ENCODE measurements around the gene SAFB.

Gene SAFB

GRCh38 chr19:5588906-5589676, 33.8 kb upstream of the SAFB start:
- H3K36me3 Mint-ChIP-seq (ENCODE audit: insufficient read depth) = peaks cover 68% of the 10 kb centered on the region
- no peaks in the 10 kb centered on the region for H3K27me3 Mint-ChIP-seq
- no peak for ATAC-seq (replicated peaks; ENCODE audit: extremely low read depth, poor library complexity, severe bottlenecking)

GRCh38 chr19:5590151-5590864, 32.6 kb upstream of the SAFB start:
- DNase-seq (ENCODE audit: low spot score in 2 of 2) = no peak
- H3K9me3 Mint-ChIP-seq = no peaks in the 10 kb centered on the region
- H3K27ac Mint-ChIP-seq (ENCODE audit: low read depth) = no peak overlapping the region
- H3K27me3 Mint-ChIP-seq = no peaks in the 10 kb centered on the region
- peaks cover 5% of the 10 kb centered on the region for H3K4me1 Mint-ChIP-seq
- H3K4me3 Mint-ChIP-seq = no peak overlapping the region
- no peak for ATAC-seq (replicated peaks; ENCODE audit: extremely low read depth, poor library complexity, severe bottlenecking)
- H3K36me3 Mint-ChIP-seq (ENCODE audit: insufficient read depth) = peaks cover 74% of the 10 kb centered on the region

More at GRCh38 chr19:5588906-5589676, 33.8 kb upstream of the SAFB start:
- no peak for DNase-seq (ENCODE audit: low spot score in 2 of 2)
- H3K9me3 Mint-ChIP-seq = no peaks in the 10 kb centered on the region
- no peak overlapping the region for H3K27ac Mint-ChIP-seq (ENCODE audit: low read depth)
- no peak overlapping the region for H3K4me3 Mint-ChIP-seq
- H3K4me1 Mint-ChIP-seq = peaks cover 5% of the 10 kb centered on the region

GRCh38 chr19:5590865-5591154, 32.1 kb upstream of the SAFB start:
- Mint-ChIP-seq H3K36me3 (ENCODE audit: insufficient read depth) (peaks cover 73% of the 10 kb centered on the region), H3K4me1 (peaks cover 5% of the 10 kb centered on the region)

GRCh38 chr19:5591476-5591875, 31.4 kb upstream of the SAFB start:
- H3K9me3 Mint-ChIP-seq = no peaks in the 10 kb centered on the region
- H3K4me3 Mint-ChIP-seq = no peak overlapping the region
- H3K27me3 Mint-ChIP-seq = no peaks in the 10 kb centered on the region
- DNase-seq (ENCODE audit: low spot score in 2 of 2) (no peak), ATAC-seq (replicated peaks; ENCODE audit: extremely low read depth, poor library complexity, severe bottlenecking) (no peak)
- peaks cover 6% of the 10 kb centered on the region for H3K4me1 Mint-ChIP-seq
- H3K27ac Mint-ChIP-seq (ENCODE audit: low read depth) = no peak overlapping the region
- peaks cover 75% of the 10 kb centered on the region for H3K36me3 Mint-ChIP-seq (ENCODE audit: insufficient read depth)

More at GRCh38 chr19:5590865-5591154, 32.1 kb upstream of the SAFB start:
- no peak for DNase-seq (ENCODE audit: low spot score in 2 of 2)
- no peak overlapping the region for H3K4me3 Mint-ChIP-seq
- no peak for ATAC-seq (replicated peaks; ENCODE audit: extremely low read depth, poor library complexity, severe bottlenecking)
- no peak overlapping the region for H3K27ac Mint-ChIP-seq (ENCODE audit: low read depth)
- no peaks in the 10 kb centered on the region for H3K27me3 Mint-ChIP-seq
- H3K9me3 Mint-ChIP-seq = no peaks in the 10 kb centered on the region

GRCh38 chr19:5592531-5593342, 30.1 kb upstream of the SAFB start:
- no peaks in the 10 kb centered on the region for H3K9me3 Mint-ChIP-seq
- H3K4me1 Mint-ChIP-seq = peaks cover 11% of the 10 kb centered on the region
- ATAC-seq (replicated peaks; ENCODE audit: extremely low read depth, poor library complexity, severe bottlenecking) (no peak), DNase-seq (ENCODE audit: low spot score in 2 of 2) (no peak)
- no peak overlapping the region for H3K27ac Mint-ChIP-seq (ENCODE audit: low read depth)
- no peaks in the 10 kb centered on the region for H3K27me3 Mint-ChIP-seq
- no peak overlapping the region for H3K4me3 Mint-ChIP-seq
- H3K36me3 Mint-ChIP-seq (ENCODE audit: insufficient read depth) = peaks cover 78% of the 10 kb centered on the region

- H3K4me1 Mint-ChIP-seq = peaks cover 11% of the 10 kb centered on the region
- no peaks in the 10 kb centered on the region for H3K27me3 Mint-ChIP-seq
- no peak overlapping the region for H3K27ac Mint-ChIP-seq (ENCODE audit: low read depth)
- ATAC-seq (replicated peaks; ENCODE audit: extremely low read depth, poor library complexity, severe bottlenecking) = no peak
- no peaks in the 10 kb centered on the region for H3K9me3 Mint-ChIP-seq
- H3K36me3 Mint-ChIP-seq (ENCODE audit: insufficient read depth) = peaks cover 78% of the 10 kb centered on the region
- DNase-seq (ENCODE audit: low spot score in 2 of 2) = no peak
- no peak overlapping the region for H3K4me3 Mint-ChIP-seq
These were observed 29.3 kb upstream of the SAFB start for GRCh38 chr19:5593343-5594255.

- Mint-ChIP-seq H3K9me3 (no peaks in the 10 kb centered on the region), H3K36me3 (ENCODE audit: insufficient read depth) (peaks cover 86% of the 10 kb centered on the region), H3K4me1 (peaks cover 6% of the 10 kb centered on the region), H3K4me3 (no peak overlapping the region), H3K27me3 (no peaks in the 10 kb centered on the region), H3K27ac (ENCODE audit: low read depth) (no peak overlapping the region)
- DNase-seq (ENCODE audit: low spot score in 2 of 2) (no peak), ATAC-seq (replicated peaks; ENCODE audit: extremely low read depth, poor library complexity, severe bottlenecking) (no peak)
These were observed 28.3 kb upstream of the SAFB start for GRCh38 chr19:5594521-5594950.

- Mint-ChIP-seq H3K9me3 (no peaks in the 10 kb centered on the region), H3K4me3 (no peak overlapping the region), H3K4me1 (peaks cover 10% of the 10 kb centered on the region), H3K36me3 (ENCODE audit: insufficient read depth) (peaks cover 87% of the 10 kb centered on the region), H3K27ac (ENCODE audit: low read depth) (peak overlapping the region; percentile 68), H3K27me3 (no peaks in the 10 kb centered on the region)
- no peak for ATAC-seq (replicated peaks; ENCODE audit: extremely low read depth, poor library complexity, severe bottlenecking)
- DNase-seq (ENCODE audit: low spot score in 2 of 2) = no peak
These were observed 27.8 kb upstream of the SAFB start for GRCh38 chr19:5595129-5595528.

GRCh38 chr19:5595745-5596144, 27.1 kb upstream of the SAFB start:
- Mint-ChIP-seq H3K36me3 (ENCODE audit: insufficient read depth) (peaks cover 89% of the 10 kb centered on the region), H3K4me3 (no peak overlapping the region)

GRCh38 chr19:5600797-5601196, 22.1 kb upstream of the SAFB start:
- no peak for ATAC-seq (replicated peaks; ENCODE audit: extremely low read depth, poor library complexity, severe bottlenecking)
- Mint-ChIP-seq H3K36me3 (ENCODE audit: insufficient read depth) (peaks cover 82% of the 10 kb centered on the region), H3K4me1 (peaks cover 21% of the 10 kb centered on the region), H3K27ac (ENCODE audit: low read depth) (peak overlapping the region; percentile 46), H3K4me3 (no peak overlapping the region), H3K27me3 (no peaks in the 10 kb centered on the region), H3K9me3 (no peaks in the 10 kb centered on the region)
- DNase-seq (ENCODE audit: low spot score in 2 of 2) = no peak

More at GRCh38 chr19:5595745-5596144, 27.1 kb upstream of the SAFB start:
- Mint-ChIP-seq H3K27ac (ENCODE audit: low read depth) (peak overlapping the region; percentile 68), H3K4me1 (peaks cover 13% of the 10 kb centered on the region), H3K27me3 (no peaks in the 10 kb centered on the region), H3K9me3 (no peaks in the 10 kb centered on the region)
- ATAC-seq (replicated peaks; ENCODE audit: extremely low read depth, poor library complexity, severe bottlenecking) (no peak), DNase-seq (ENCODE audit: low spot score in 2 of 2) (no peak)

GRCh38 chr19:5603626-5604025, 19.3 kb upstream of the SAFB start:
- H3K36me3 Mint-ChIP-seq (ENCODE audit: insufficient read depth) = peaks cover 83% of the 10 kb centered on the region
- H3K9me3 Mint-ChIP-seq = no peaks in the 10 kb centered on the region
- H3K4me1 Mint-ChIP-seq = peaks cover 36% of the 10 kb centered on the region
- no peaks in the 10 kb centered on the region for H3K27me3 Mint-ChIP-seq
- no peak for DNase-seq (ENCODE audit: low spot score in 2 of 2)
- H3K4me3 Mint-ChIP-seq = no peak overlapping the region
- H3K27ac Mint-ChIP-seq (ENCODE audit: low read depth) = no peak overlapping the region
- no peak for ATAC-seq (replicated peaks; ENCODE audit: extremely low read depth, poor library complexity, severe bottlenecking)

- Mint-ChIP-seq H3K36me3 (ENCODE audit: insufficient read depth) (peaks cover 84% of the 10 kb centered on the region), H3K27ac (ENCODE audit: low read depth) (peak overlapping the region; percentile 81), H3K4me3 (no peak overlapping the region), H3K4me1 (peaks cover 30% of the 10 kb centered on the region), H3K27me3 (no peaks in the 10 kb centered on the region), H3K9me3 (no peaks in the 10 kb centered on the region)
- no peak for ATAC-seq (replicated peaks; ENCODE audit: extremely low read depth, poor library complexity, severe bottlenecking)
- DNase-seq (ENCODE audit: low spot score in 2 of 2) = no peak
These were observed 17.5 kb upstream of the SAFB start for GRCh38 chr19:5605362-5605761.
